ENCODE results near the gene GARNL3. TPM values are rescaled to one million over a fixed set of nuclear protein-coding genes. Genes with fewer than 3 reads are reported as not detected.

Gene GARNL3
- total and polyA plus RNA-seq, 2 of the 13 experiments (the other 11 are each of a cell fraction or from before 2014, with no cell fraction given) = 3.9 to 11.0 TPM

DNA sequence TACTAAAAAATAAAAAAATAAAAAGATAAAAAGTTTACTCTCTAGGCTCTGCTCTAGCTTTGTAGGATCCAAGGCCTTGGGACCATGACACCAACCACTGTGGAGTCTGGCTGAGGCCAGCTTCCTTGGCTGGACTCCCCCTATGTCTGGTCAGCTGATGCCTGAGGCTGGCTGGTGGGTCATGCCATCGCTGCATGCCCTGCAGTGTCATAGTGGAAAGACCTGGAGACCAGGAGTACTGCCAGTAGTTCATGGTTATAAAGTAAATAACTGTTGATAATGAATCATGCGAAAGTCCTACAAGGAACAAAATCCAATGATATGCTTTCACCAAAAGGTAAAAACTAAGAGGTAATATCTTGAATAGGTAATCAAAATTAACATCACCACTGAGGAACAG, 43.2 kb downstream of the GARNL3 start:
- Histone ChIP-seq H3K9me3 (ENCODE audit: low read length) (no peaks in the 10 kb centered on the region), H4K20me1 (ENCODE audit: insufficient read depth, low read length) (no peaks in the 10 kb centered on the region), H3K79me2 (ENCODE audit: insufficient read depth, low read length) (no peaks in the 10 kb centered on the region), H3K4me2 (ENCODE audit: low read depth, low read length) (no peak overlapping the region), H3K27ac (ENCODE audit: extremely low read length, insufficient read depth, low read length) (no peak overlapping the region), H3K36me3 (replicated peaks in 1 of 2; ENCODE audit: control insufficient read depth in 1 of 2, insufficient read depth in 2 of 2, low read length in 2 of 2) (no peaks in the 10 kb centered on the region; a peak in 1 of 5 replicates), H3K4me3 (replicated peaks in 1 of 3; ENCODE audit: insufficient read depth in 1 of 3, low read depth in 2 of 3, low read length in 3 of 3) (no peak overlapping the region), H2AFZ (ENCODE audit: low read length) (no peak overlapping the region), H3K27me3 (ENCODE audit: control insufficient read depth in 1 of 2, insufficient read depth in 2 of 2, low read length in 2 of 2) (no peaks in the 10 kb centered on the region), H3K9ac (ENCODE audit: insufficient read depth, low read depth, low read length) (no peak overlapping the region), H3K4me1 (ENCODE audit: insufficient read depth, low read length) (peaks cover 36% of the 10 kb centered on the region)
- DNase-seq (ENCODE audit: low spot score) (no peak), ATAC-seq (no peak), FAIRE-seq (no peak)
- intact Hi-C loops (cut with micrococcal nuclease; ENCODE audit: unreplicated experiment) = loop anchor here (5.0 kb wide), 1 partner anchor 89 kb away; the partner anchor contains the start of gene SLC2A8
- WGBS (ENCODE audit: low lambda C conversion rate) = 100% methylated on average over 2 of the region's 2 CpGs
- TF ChIP-seq ARID4A (CRISPR knock-in tag; IDR thresholded peaks at IDR 0.05; ENCODE audit: borderline replicate concordance) (no peak), NPAS2 (CRISPR knock-in tag; IDR thresholded peaks at IDR 0.05; ENCODE audit: borderline replicate concordance) (no peak), ZNF891 (CRISPR knock-in tag; IDR thresholded peaks at IDR 0.05) (no peak), SMAD1 (CRISPR knock-in tag; IDR thresholded peaks at IDR 0.05; ENCODE audit: borderline replicate concordance, low read depth) (no peak), ZNF790 (CRISPR knock-in tag; IDR thresholded peaks at IDR 0.05; ENCODE audit: borderline replicate concordance) (no peak), KMT2B (CRISPR knock-in tag; IDR thresholded peaks at IDR 0.05) (no peak), PAXIP1 (CRISPR knock-in tag; conservative IDR thresholded peaks at IDR 0.05) (no peak), GPN1 (CRISPR knock-in tag; IDR thresholded peaks at IDR 0.05; ENCODE audit: borderline replicate concordance) (no peak), ZNF616 (CRISPR knock-in tag; IDR thresholded peaks at IDR 0.05; ENCODE audit: low read depth) (no peak), KDM5A (IDR thresholded peaks at IDR 0.05; ENCODE audit: borderline replicate concordance, low read length) (no peak), ZNF446 (CRISPR knock-in tag; IDR thresholded peaks at IDR 0.05) (no peak)
- TF ChIP-seq, protein P1, sequence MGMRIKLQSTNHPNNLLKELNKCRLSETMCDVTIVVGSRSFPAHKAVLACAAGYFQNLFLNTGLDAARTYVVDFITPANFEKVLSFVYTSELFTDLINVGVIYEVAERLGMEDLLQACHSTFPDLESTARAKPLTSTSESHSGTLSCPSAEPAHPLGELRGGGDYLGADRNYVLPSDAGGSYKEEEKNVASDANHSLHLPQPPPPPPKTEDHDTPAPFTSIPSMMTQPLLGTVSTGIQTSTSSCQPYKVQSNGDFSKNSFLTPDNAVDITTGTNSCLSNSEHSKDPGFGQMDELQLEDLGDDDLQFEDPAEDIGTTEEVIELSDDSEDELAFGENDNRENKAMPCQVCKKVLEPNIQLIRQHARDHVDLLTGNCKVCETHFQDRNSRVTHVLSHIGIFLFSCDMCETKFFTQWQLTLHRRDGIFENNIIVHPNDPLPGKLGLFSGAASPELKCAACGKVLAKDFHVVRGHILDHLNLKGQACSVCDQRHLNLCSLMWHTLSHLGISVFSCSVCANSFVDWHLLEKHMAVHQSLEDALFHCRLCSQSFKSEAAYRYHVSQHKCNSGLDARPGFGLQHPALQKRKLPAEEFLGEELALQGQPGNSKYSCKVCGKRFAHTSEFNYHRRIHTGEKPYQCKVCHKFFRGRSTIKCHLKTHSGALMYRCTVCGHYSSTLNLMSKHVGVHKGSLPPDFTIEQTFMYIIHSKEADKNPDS (CRISPR knock-in tag; IDR thresholded peaks at IDR 0.05) = no peak
- TF ChIP-seq, protein P2, sequence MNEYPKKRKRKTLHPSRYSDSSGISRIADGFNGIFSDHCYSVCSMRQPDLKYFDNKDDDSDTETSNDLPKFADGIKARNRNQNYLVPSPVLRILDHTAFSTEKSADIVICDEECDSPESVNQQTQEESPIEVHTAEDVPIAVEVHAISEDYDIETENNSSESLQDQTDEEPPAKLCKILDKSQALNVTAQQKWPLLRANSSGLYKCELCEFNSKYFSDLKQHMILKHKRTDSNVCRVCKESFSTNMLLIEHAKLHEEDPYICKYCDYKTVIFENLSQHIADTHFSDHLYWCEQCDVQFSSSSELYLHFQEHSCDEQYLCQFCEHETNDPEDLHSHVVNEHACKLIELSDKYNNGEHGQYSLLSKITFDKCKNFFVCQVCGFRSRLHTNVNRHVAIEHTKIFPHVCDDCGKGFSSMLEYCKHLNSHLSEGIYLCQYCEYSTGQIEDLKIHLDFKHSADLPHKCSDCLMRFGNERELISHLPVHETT (CRISPR knock-in tag; conservative IDR thresholded peaks at IDR 0.05) = no peak
- in situ Hi-C loops (cut with HindIII; ENCODE audit: extremely low pct_ligation_motif_present, low pct_unique_long_range_greater_than_20kb) = no loop called here
- BruUV-seq (replicated peaks) = no TSS peak
- CTCF ChIA-PET (ENCODE audit: low intra/inter-chr PET ratio, low total read pairs) = no interaction called here
- POLR2A ChIA-PET = no interaction called here
